Uterus (tissue), 2 donors: ENCODE measurements around the gene HSPB9.

Experiments used
- CTCF ChIP-seq, 4 experiments: fragments of 200-600 bp in 2 of 4; fragments of 450-650 bp in 2 of 4; sonication (generic) in 2 of 4; IDR thresholded peaks; one replicate each; pipeline ENCODE4 v1.5.1; 2016 to 2019; ENCODE audit warnings: antibody characterized with exemption in 4 of 4, mild to moderate bottlenecking in 2 of 4, moderate library complexity in 1 of 4
- POLR2A ChIP-seq, 2 donors: fragments of 450-650 bp; IDR thresholded peaks; one replicate each; pipeline ENCODE4 v1.6.1; 2016; ENCODE audit warnings: antibody characterized with exemption in 2 of 2, mild to moderate bottlenecking in 1 of 2, moderate library complexity in 1 of 2

DNA sequence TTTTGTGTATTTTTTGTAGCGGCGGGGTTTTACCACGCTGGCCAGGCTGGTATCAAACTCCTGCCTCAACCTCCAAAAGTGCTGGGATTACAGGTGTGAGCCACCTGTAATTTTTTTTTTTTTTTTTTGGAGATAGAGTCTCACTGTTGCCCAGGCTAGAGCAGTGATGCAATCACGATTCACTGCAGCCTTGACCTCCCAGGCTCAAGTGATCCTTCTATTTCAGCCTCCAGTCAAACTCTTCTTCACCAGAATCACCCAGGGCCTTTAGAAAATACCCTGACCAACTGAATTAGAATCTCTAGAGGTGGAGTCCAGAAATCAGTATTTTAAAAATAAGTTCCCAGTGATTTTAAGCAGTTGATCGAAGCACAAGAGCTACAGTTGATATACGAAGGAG lies 12.5 kb downstream of the HSPB9 start:
- TF ChIP-seq CTCF (IDR thresholded peaks at IDR 0.05) (no peak), POLR2A (IDR thresholded peaks at IDR 0.05) (no peak)
